Measurements from ENCODE around the gene IGF2. TPM values are rescaled to one million over a fixed set of nuclear protein-coding genes. Genes with fewer than 3 reads are reported as not detected.

IGF2 gene
- total RNA-seq, 3 donors from 2014 or later, result 7.6 to 27.6 (median 12.1) TPM

- no peak for TF ChIP-seq CTCF (IDR thresholded peaks at IDR 0.05)
- no peaks in the 10 kb centered on the region for H3K36me3 ChIP-seq (ENCODE audit: low read depth)
- H3K4me1 ChIP-seq (ENCODE audit: low read depth), result no peaks in the 10 kb centered on the region
- DNase-seq, result no peak
- intact Hi-C loops (cut with DNase I, micrococcal nuclease), result no loop called here
- no peak overlapping the region for H3K4me3 ChIP-seq
- no peaks in the 10 kb centered on the region for H3K9me3 ChIP-seq
- no peak for ATAC-seq
Measured at GRCh38 chr11:2096011-2096918, 42.9 kb downstream of the IGF2 start.

GRCh38 chr11:2095542-2095941 is 43.6 kb downstream of the IGF2 start:
- no peak for TF ChIP-seq CTCF (IDR thresholded peaks at IDR 0.05)
- intact Hi-C loops (cut with DNase I, micrococcal nuclease), result no loop called here
- DNase-seq (no peak), ATAC-seq (no peak)
- H3K4me3 ChIP-seq, result no peak overlapping the region
- no peaks in the 10 kb centered on the region for H3K9me3 ChIP-seq
- H3K4me1 ChIP-seq (ENCODE audit: low read depth), result no peaks in the 10 kb centered on the region
- no peaks in the 10 kb centered on the region for H3K36me3 ChIP-seq (ENCODE audit: low read depth)

DNA sequence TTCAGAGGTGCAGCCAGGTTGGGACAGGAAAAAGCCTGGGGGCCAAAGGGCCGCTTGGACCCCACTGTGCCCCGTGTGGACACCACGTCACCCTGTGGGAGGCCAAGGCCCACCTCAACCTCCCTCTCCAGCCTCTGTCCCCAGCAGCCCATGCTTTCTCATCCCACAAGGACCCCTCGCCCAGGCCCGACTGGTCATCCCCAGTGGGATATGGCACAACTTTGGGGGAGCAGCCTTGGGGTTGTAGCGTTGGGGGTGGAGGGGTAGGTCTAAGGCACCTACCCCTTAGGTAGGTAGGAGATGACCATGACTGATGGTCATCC is 44.0 kb downstream of the IGF2 start:
- Histone ChIP-seq H3K36me3 (ENCODE audit: low read depth) (no peaks in the 10 kb centered on the region), H3K4me3 (no peak overlapping the region), H3K9me3 (no peaks in the 10 kb centered on the region), H3K4me1 (ENCODE audit: low read depth) (no peaks in the 10 kb centered on the region)
- no peak for DNase-seq
- ATAC-seq, result no peak
- no peak for TF ChIP-seq CTCF (IDR thresholded peaks at IDR 0.05)
- intact Hi-C loops (cut with DNase I, micrococcal nuclease), result no loop called here

DNA sequence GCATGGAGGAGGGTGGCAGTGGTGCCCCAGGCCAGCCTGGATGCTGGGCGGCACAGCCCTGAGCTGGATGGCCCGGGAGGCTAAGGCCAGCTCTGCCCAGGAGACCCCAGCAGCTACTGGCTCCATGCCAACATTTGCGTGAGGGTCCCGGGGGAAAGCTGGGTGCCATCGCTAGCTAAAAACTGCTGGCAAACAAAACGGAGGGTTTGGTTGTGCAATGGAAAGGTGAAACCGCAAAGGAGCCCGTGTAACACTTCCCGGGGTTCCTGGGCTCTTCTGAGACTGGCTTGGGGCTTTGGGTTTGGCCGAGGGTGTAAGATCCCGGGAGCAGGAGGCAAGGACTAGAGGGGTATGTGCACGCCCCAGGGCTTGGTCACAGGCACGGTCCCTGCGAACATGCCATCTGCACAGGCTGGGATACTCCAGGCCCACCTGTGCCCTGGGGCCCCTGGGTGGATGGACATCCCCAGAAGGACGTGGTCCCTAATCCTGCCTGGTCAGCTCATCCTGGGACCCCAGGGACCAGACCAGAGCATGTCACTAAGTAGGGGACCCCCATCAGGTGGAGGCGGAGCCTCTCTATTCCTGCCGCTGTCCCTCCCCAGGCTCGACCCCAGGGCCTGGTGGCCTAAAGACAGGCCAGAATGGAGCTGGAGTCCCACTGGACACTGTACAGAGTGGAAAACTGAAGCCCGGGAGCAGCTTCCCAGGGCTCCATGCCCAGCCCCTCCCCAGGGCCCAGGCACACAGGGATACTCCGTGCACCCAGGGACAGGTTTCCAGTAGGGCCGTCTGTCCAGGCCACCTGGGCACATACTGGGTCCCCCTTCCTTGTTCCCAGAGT is 44.6 kb downstream of the IGF2 start:
- ATAC-seq (no peak), DNase-seq (no peak)
- H3K9me3 ChIP-seq, result no peaks in the 10 kb centered on the region
- H3K4me3 ChIP-seq, result no peak overlapping the region
- no peak for TF ChIP-seq CTCF (IDR thresholded peaks at IDR 0.05)
- no peaks in the 10 kb centered on the region for H3K36me3 ChIP-seq (ENCODE audit: low read depth)
- intact Hi-C loops (cut with DNase I, micrococcal nuclease), result no loop called here
- no peaks in the 10 kb centered on the region for H3K4me1 ChIP-seq (ENCODE audit: low read depth)

DNA sequence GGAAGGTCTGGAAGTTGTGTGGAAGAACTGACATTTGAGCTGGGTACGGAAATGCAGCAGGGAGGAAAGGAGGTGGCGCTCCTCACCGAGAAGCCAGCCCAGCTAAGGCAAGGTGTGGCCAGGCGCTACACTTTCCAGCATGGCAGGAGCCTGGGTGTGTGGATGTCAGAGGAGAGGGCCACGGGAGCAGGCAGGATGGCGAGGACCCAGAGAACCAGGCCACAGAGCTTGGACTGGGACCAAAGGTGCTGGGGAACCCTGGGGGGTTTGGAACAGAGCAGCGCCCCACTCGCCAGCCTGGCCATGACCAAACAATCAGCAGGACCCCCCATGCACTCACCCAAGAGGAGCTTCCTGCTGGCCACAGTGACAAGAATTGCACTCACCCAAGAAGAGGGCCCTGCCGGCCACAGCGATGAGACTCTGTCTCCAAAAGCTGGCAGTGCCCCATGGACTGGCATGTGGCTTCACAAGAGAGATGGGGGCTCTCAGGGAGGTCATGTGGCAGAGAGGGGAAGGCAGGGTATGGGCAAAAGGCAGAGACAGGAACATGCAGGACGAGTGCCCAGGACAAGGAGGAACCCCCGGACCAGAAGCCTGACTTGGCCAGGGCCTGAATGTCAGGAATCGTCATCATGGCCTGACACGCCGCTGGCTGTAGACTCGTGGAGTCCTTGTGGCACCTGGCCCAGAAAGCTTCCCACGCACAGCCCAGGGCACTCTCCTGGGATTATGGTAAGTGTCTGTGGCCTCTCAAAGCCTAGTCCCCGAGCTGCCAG is 45.4 kb downstream of the IGF2 start:
- DNase-seq, result peak in 1 of 3 donors; percentile 37
- no peak for TF ChIP-seq CTCF (IDR thresholded peaks at IDR 0.05)
- no peak for ATAC-seq
- intact Hi-C loops (cut with DNase I, micrococcal nuclease), result no loop called here
- Histone ChIP-seq H3K4me1 (ENCODE audit: low read depth) (no peaks in the 10 kb centered on the region), H3K4me3 (no peak overlapping the region), H3K36me3 (ENCODE audit: low read depth) (no peaks in the 10 kb centered on the region), H3K9me3 (no peaks in the 10 kb centered on the region)

All from mucosa of descending colon (tissue), 3 donors.